Regular cardiac myocyte (primary cell): ENCODE measurements around the gene PSMB9. TPM values are rescaled to one million over a fixed set of nuclear protein-coding genes. Genes with fewer than 3 reads are reported as not detected.

Experiments
- total RNA-seq: library from RNA; depleted of rRNA; stranded (reverse); fragments of >200 nt; gene quantifications from 2 replicates; pipeline ENCODE4 v1.2.3, GENCODE V29; 2014

PSMB9 gene
- total RNA-seq = 35.2 and 52.9 TPM in 2 replicates

GRCh38 chr6:32853541-32854375 lies at the start of gene PSMB9, which contains the start of gene TAP1:
PSMB9 (plus strand) TSS chr6:32854192; CDS start chr6:32854230, 38 bp downstream.
TAP1 (minus strand) TSS chr6:32853704; CDS start chr6:32853636, 68 bp downstream.

GRCh38 chr6:32816746-32817204 lies 37.2 kb upstream of the PSMB9 start, which contains the start of gene HLA-DOB:
HLA-DOB (minus strand) TSS chr6:32817002; CDS start chr6:32816951, 51 bp downstream.

GRCh38 chr6:32838114-32838958 lies 15.7 kb upstream of the PSMB9 start, which contains the start of gene TAP2:
TAP2 (minus strand) TSS chr6:32838739; CDS start chr6:32838233, 506 bp downstream.

GRCh38 chr6:32843979-32844838 lies 9.8 kb upstream of the PSMB9 start, which contains the start of gene PSMB8:
PSMB8 (minus strand) TSS chr6:32844047; CDS start chr6:32843996, 51 bp downstream.

Other genes with a start within 250 kb of the PSMB9 start
- not detected in 2 replicates for gene HLA-DQA1, start 216.8 kb upstream of the PSMB9 start, total RNA-seq
- under 0.01 TPM in 1 of 2 replicates, not detected in the other for gene HLA-DQB1, start 187.5 kb upstream of the PSMB9 start, total RNA-seq
- not detected in 2 replicates for gene HLA-DQA2, start 112.8 kb upstream of the PSMB9 start, total RNA-seq
- not detected in 2 replicates for gene HLA-DQB2, start 90.7 kb upstream of the PSMB9 start, total RNA-seq
- gene HLA-DOB, start 37.2 kb upstream of the PSMB9 start, total RNA-seq = under 0.01 and 0.28 TPM in 2 replicates
- gene TAP2, start 15.5 kb upstream of the PSMB9 start, total RNA-seq = 10.4 and 22.6 TPM in 2 replicates
- gene PSMB8, start 10.1 kb upstream of the PSMB9 start, total RNA-seq = 29.0 and 54.6 TPM in 2 replicates
- 62.0 and 68.2 TPM in 2 replicates for gene TAP1, start 488 bp upstream of the PSMB9 start, total RNA-seq
- gene HLA-DMB, start 86.8 kb downstream of the PSMB9 start, total RNA-seq = under 0.01 and 1.4 TPM in 2 replicates
- gene HLA-DMA, start 98.9 kb downstream of the PSMB9 start, total RNA-seq = 2.1 and 6.2 TPM in 2 replicates
- 63.7 and 73.2 TPM in 2 replicates for gene BRD2, start 114.4 kb downstream of the PSMB9 start, total RNA-seq
- not detected in 2 replicates for gene HLA-DOA, start 155.4 kb downstream of the PSMB9 start, total RNA-seq
- gene HLA-DPA1, start 219.5 kb downstream of the PSMB9 start, total RNA-seq = 1.9 and 2.8 TPM in 2 replicates
- gene HLA-DPB1, start 221.8 kb downstream of the PSMB9 start, total RNA-seq = 22.3 and 26.8 TPM in 2 replicates